T-helper 1 cell treated with Interleukin-12 subunit alpha and Interleukin-12 subunit beta and Interleukin-4 antibody, amounts not matched to agents 30 μg/mL and 1 μg/mL, for 36 hours (primary cell): ENCODE data around the gene OTULIN.

Experiments used
- H3K27ac Mint-ChIP-seq: one replicate; pipeline ENCODE4 v1.8.0; 2021; ENCODE audit warnings: mild to moderate bottlenecking, mixed read lengths
- H3K27me3 Mint-ChIP-seq: one replicate; pipeline ENCODE4 v1.8.0; 2021; ENCODE audit warnings: low read depth, mixed read lengths
- H3K36me3 Mint-ChIP-seq: one replicate; pipeline ENCODE4 v1.8.0; 2021; ENCODE audit warnings: low read depth, mixed read lengths
- H3K4me1 Mint-ChIP-seq: one replicate; pipeline ENCODE4 v1.8.0; 2021; ENCODE audit warnings: low read depth, mixed read lengths
- H3K4me3 Mint-ChIP-seq: one replicate; pipeline ENCODE4 v1.8.0; 2021; ENCODE audit warnings: mild to moderate bottlenecking, moderate library complexity, mixed read lengths
- H3K9me3 Mint-ChIP-seq: one replicate; pipeline ENCODE4 v1.8.0; 2021; ENCODE audit warnings: mixed read lengths

The OTULIN gene

GRCh38 chr5:14696851-14697250 lies 32.3 kb downstream of the OTULIN start:
- peaks cover 62% of the 10 kb centered on the region for H3K36me3 Mint-ChIP-seq
- peak overlapping the region; percentile 50 for H3K27ac Mint-ChIP-seq
- H3K4me3 Mint-ChIP-seq, result no peak overlapping the region
- H3K27me3 Mint-ChIP-seq, result no peaks in the 10 kb centered on the region
- H3K9me3 Mint-ChIP-seq, result no peaks in the 10 kb centered on the region
- H3K4me1 Mint-ChIP-seq, result peaks cover 29% of the 10 kb centered on the region

- Mint-ChIP-seq H3K9me3 (no peaks in the 10 kb centered on the region), H3K36me3 (peaks cover 60% of the 10 kb centered on the region), H3K4me3 (no peak overlapping the region), H3K27ac (no peak overlapping the region), H3K4me1 (peaks cover 37% of the 10 kb centered on the region), H3K27me3 (no peaks in the 10 kb centered on the region)
These were observed 34.0 kb downstream of the OTULIN start for GRCh38 chr5:14698495-14698894.

GRCh38 chr5:14699159-14699558 lies 34.6 kb downstream of the OTULIN start:
- Mint-ChIP-seq H3K36me3 (peaks cover 60% of the 10 kb centered on the region), H3K4me3 (no peak overlapping the region), H3K9me3 (no peaks in the 10 kb centered on the region), H3K27ac (no peak overlapping the region), H3K4me1 (peaks cover 43% of the 10 kb centered on the region), H3K27me3 (no peaks in the 10 kb centered on the region)

- peaks cover 60% of the 10 kb centered on the region for H3K36me3 Mint-ChIP-seq
- no peak overlapping the region for H3K27ac Mint-ChIP-seq
- no peaks in the 10 kb centered on the region for H3K27me3 Mint-ChIP-seq
These were observed 35.4 kb downstream of the OTULIN start for GRCh38 chr5:14699807-14700400.

GRCh38 chr5:14700478-14701436 lies 36.2 kb downstream of the OTULIN start:
- Mint-ChIP-seq H3K27me3 (no peaks in the 10 kb centered on the region), H3K4me1 (peaks cover 55% of the 10 kb centered on the region), H3K36me3 (peaks cover 65% of the 10 kb centered on the region), H3K9me3 (no peaks in the 10 kb centered on the region), H3K27ac (peak overlapping the region; percentile 19), H3K4me3 (no peak overlapping the region)

More at GRCh38 chr5:14699807-14700400, 35.4 kb downstream of the OTULIN start:
- no peak overlapping the region for H3K4me3 Mint-ChIP-seq
- H3K9me3 Mint-ChIP-seq, result no peaks in the 10 kb centered on the region
- peaks cover 49% of the 10 kb centered on the region for H3K4me1 Mint-ChIP-seq

GRCh38 chr5:14701556-14701955 lies 37.0 kb downstream of the OTULIN start:
- H3K27me3 Mint-ChIP-seq, result no peaks in the 10 kb centered on the region
- peak overlapping the region; percentile 64 for H3K27ac Mint-ChIP-seq
- no peak overlapping the region for H3K4me3 Mint-ChIP-seq
- peaks cover 55% of the 10 kb centered on the region for H3K4me1 Mint-ChIP-seq
- H3K36me3 Mint-ChIP-seq, result peaks cover 63% of the 10 kb centered on the region
- H3K9me3 Mint-ChIP-seq, result no peaks in the 10 kb centered on the region

GRCh38 chr5:14702238-14702839 lies 37.8 kb downstream of the OTULIN start:
- peaks cover 59% of the 10 kb centered on the region for H3K4me1 Mint-ChIP-seq
- peaks cover 65% of the 10 kb centered on the region for H3K36me3 Mint-ChIP-seq
- H3K4me3 Mint-ChIP-seq, result no peak overlapping the region
- no peaks in the 10 kb centered on the region for H3K27me3 Mint-ChIP-seq
- peak overlapping the region; percentile 64 for H3K27ac Mint-ChIP-seq
- no peaks in the 10 kb centered on the region for H3K9me3 Mint-ChIP-seq

- Mint-ChIP-seq H3K36me3 (peaks cover 67% of the 10 kb centered on the region), H3K4me1 (peaks cover 74% of the 10 kb centered on the region), H3K27me3 (no peaks in the 10 kb centered on the region), H3K9me3 (no peaks in the 10 kb centered on the region), H3K27ac (peak overlapping the region; percentile 100), H3K4me3 (peak overlapping the region; percentile 85)
These were observed 41.0 kb downstream of the OTULIN start for GRCh38 chr5:14705556-14705955.

- Mint-ChIP-seq H3K4me3 (peak overlapping the region; percentile 85), H3K36me3 (peaks cover 70% of the 10 kb centered on the region), H3K27ac (peak overlapping the region; percentile 100), H3K9me3 (no peaks in the 10 kb centered on the region), H3K27me3 (no peaks in the 10 kb centered on the region), H3K4me1 (peaks cover 69% of the 10 kb centered on the region)
These were observed 42.1 kb downstream of the OTULIN start for GRCh38 chr5:14706615-14707021.

GRCh38 chr5:14707811-14708390 lies 43.4 kb downstream of the OTULIN start:
- no peaks in the 10 kb centered on the region for H3K9me3 Mint-ChIP-seq
- no peak overlapping the region for H3K4me3 Mint-ChIP-seq
- H3K27ac Mint-ChIP-seq, result peak overlapping the region; percentile 100
- H3K36me3 Mint-ChIP-seq, result peaks cover 76% of the 10 kb centered on the region
- peaks cover 66% of the 10 kb centered on the region for H3K4me1 Mint-ChIP-seq
- no peaks in the 10 kb centered on the region for H3K27me3 Mint-ChIP-seq

- Mint-ChIP-seq H3K4me1 (peaks cover 62% of the 10 kb centered on the region), H3K27ac (peak overlapping the region; percentile 100), H3K4me3 (peak overlapping the region; percentile 21), H3K9me3 (no peaks in the 10 kb centered on the region), H3K36me3 (peaks cover 74% of the 10 kb centered on the region), H3K27me3 (no peaks in the 10 kb centered on the region)
These were observed 44.0 kb downstream of the OTULIN start for GRCh38 chr5:14708551-14708950.

- H3K4me3 Mint-ChIP-seq, result no peak overlapping the region
- peaks cover 46% of the 10 kb centered on the region for H3K4me1 Mint-ChIP-seq
- no peaks in the 10 kb centered on the region for H3K9me3 Mint-ChIP-seq
- peaks cover 74% of the 10 kb centered on the region for H3K36me3 Mint-ChIP-seq
- H3K27ac Mint-ChIP-seq, result no peak overlapping the region
- H3K27me3 Mint-ChIP-seq, result no peaks in the 10 kb centered on the region
These were observed 45.9 kb downstream of the OTULIN start for GRCh38 chr5:14710313-14710994.

- peaks cover 60% of the 10 kb centered on the region for H3K36me3 Mint-ChIP-seq
These were observed 47.6 kb downstream of the OTULIN start for GRCh38 chr5:14712131-14712530.

GRCh38 chr5:14712666-14713065 lies 48.1 kb downstream of the OTULIN start:
- peak overlapping the region; percentile 52 for H3K27ac Mint-ChIP-seq
- peaks cover 59% of the 10 kb centered on the region for H3K36me3 Mint-ChIP-seq
- no peaks in the 10 kb centered on the region for H3K9me3 Mint-ChIP-seq
- no peak overlapping the region for H3K4me3 Mint-ChIP-seq
- H3K4me1 Mint-ChIP-seq, result peaks cover 24% of the 10 kb centered on the region
- H3K27me3 Mint-ChIP-seq, result no peaks in the 10 kb centered on the region

More at GRCh38 chr5:14712131-14712530, 47.6 kb downstream of the OTULIN start:
- Mint-ChIP-seq H3K4me1 (peaks cover 29% of the 10 kb centered on the region), H3K27ac (peak overlapping the region; percentile 52), H3K4me3 (no peak overlapping the region), H3K27me3 (no peaks in the 10 kb centered on the region), H3K9me3 (no peaks in the 10 kb centered on the region)
